A549 (cell line): Measurements from ENCODE around the gene AQP7.
"Not testable (repeated sequence)": the region's sequence is repeated elsewhere in the genome, so short reads cannot be mapped to it uniquely, and the experiment has no call there.

Experiments used
- TF ChIP-seq, protein P1 (sequence below): fragments of 200-600 bp; sonication (generic); IDR thresholded peaks from 2 replicates; pipeline ENCODE4 v1.6.1; 2016; ENCODE audit warnings: antibody characterized with exemption, mild to moderate bottlenecking, moderate library complexity
- TF ChIP-seq, protein P2 (sequence below): fragments of 450-650 bp; IDR thresholded peaks from 2 replicates; pipeline ENCODE4 v1.6.1; 2014; ENCODE audit warnings: antibody characterized with exemption
- TF ChIP-seq, protein P3 (sequence below): fragments of >200 bp; sonication (Bioruptor Twin); formaldehyde crosslinking; IDR thresholded peaks from 3 replicates; pipeline ENCODE4 v1.5.1; 2016

DNA sequence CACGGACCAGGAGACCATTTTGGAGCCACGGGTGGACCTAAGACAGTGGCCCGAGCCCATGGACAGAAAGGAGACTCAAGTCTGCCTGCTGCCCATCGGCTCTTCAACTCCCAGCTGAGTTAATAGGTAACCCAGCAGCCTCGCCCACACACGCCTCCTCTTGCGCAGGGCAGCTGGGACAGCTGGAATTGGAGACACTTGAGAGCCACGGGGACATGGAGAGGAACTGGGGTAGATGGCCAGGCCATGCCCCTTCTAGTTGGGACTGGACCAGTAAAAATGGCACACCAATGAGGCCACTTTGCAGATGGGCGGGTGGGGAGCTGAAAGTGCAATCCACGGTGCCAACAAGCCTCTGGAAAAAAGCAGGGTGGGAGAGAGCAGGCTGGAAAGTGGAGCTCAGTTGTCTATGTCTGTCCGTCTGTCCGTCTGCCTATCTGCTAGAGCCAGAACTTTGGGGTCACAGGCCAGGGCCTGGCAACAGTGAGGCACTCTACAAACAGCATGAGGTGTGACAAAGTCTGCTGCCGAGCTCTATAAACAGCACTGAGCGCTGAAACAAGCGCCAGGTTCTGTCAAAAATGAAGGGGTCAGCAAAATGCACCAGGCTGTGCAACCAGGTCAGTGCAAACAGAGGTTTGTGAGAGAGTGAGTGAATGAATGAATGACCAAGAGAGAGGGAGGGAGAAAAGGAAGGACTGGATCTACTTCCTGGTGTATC is 7.0 kb downstream of the AQP7 start:
- TF ChIP-seq, protein P1, sequence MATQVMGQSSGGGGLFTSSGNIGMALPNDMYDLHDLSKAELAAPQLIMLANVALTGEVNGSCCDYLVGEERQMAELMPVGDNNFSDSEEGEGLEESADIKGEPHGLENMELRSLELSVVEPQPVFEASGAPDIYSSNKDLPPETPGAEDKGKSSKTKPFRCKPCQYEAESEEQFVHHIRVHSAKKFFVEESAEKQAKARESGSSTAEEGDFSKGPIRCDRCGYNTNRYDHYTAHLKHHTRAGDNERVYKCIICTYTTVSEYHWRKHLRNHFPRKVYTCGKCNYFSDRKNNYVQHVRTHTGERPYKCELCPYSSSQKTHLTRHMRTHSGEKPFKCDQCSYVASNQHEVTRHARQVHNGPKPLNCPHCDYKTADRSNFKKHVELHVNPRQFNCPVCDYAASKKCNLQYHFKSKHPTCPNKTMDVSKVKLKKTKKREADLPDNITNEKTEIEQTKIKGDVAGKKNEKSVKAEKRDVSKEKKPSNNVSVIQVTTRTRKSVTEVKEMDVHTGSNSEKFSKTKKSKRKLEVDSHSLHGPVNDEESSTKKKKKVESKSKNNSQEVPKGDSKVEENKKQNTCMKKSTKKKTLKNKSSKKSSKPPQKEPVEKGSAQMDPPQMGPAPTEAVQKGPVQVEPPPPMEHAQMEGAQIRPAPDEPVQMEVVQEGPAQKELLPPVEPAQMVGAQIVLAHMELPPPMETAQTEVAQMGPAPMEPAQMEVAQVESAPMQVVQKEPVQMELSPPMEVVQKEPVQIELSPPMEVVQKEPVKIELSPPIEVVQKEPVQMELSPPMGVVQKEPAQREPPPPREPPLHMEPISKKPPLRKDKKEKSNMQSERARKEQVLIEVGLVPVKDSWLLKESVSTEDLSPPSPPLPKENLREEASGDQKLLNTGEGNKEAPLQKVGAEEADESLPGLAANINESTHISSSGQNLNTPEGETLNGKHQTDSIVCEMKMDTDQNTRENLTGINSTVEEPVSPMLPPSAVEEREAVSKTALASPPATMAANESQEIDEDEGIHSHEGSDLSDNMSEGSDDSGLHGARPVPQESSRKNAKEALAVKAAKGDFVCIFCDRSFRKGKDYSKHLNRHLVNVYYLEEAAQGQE = not testable (repeated sequence)
- TF ChIP-seq, protein P2, sequence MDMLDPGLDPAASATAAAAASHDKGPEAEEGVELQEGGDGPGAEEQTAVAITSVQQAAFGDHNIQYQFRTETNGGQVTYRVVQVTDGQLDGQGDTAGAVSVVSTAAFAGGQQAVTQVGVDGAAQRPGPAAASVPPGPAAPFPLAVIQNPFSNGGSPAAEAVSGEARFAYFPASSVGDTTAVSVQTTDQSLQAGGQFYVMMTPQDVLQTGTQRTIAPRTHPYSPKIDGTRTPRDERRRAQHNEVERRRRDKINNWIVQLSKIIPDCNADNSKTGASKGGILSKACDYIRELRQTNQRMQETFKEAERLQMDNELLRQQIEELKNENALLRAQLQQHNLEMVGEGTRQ = not testable (repeated sequence)
- TF ChIP-seq, protein P3, sequence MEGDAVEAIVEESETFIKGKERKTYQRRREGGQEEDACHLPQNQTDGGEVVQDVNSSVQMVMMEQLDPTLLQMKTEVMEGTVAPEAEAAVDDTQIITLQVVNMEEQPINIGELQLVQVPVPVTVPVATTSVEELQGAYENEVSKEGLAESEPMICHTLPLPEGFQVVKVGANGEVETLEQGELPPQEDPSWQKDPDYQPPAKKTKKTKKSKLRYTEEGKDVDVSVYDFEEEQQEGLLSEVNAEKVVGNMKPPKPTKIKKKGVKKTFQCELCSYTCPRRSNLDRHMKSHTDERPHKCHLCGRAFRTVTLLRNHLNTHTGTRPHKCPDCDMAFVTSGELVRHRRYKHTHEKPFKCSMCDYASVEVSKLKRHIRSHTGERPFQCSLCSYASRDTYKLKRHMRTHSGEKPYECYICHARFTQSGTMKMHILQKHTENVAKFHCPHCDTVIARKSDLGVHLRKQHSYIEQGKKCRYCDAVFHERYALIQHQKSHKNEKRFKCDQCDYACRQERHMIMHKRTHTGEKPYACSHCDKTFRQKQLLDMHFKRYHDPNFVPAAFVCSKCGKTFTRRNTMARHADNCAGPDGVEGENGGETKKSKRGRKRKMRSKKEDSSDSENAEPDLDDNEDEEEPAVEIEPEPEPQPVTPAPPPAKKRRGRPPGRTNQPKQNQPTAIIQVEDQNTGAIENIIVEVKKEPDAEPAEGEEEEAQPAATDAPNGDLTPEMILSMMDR = not testable (repeated sequence)
